AG04449 (cell line): Measurements from ENCODE around the gene INS.

Source experiments
- CTCF ChIA-PET: fragments of 350-600 bp; formaldehyde crosslinking; extraction: SDS; loops from one replicate; lab custom pipeline; 2021; ENCODE audit warnings: antibody characterized with exemption; lab: Yijun Ruan, JAX
- POLR2A ChIA-PET: fragments of 400-600, 350-600 bp; formaldehyde crosslinking; extraction: SDS; loops from one replicate; lab custom pipeline; 2020; ENCODE audit warnings: antibody characterized with exemption, inconsistent platforms; lab: Yijun Ruan, JAX
- DNase-seq: peaks from one replicate; pipeline ENCODE4 v3.0.0-alpha.2; 2010; ENCODE audit warnings: low read depth, low spot score
- H3K4me3 ChIP-seq: 2 replicates; pipeline ENCODE4 v1.5.1; 2011; ENCODE audit warnings: low read depth, mild to moderate bottlenecking, control low read depth, low read length
- CTCF ChIP-seq: IDR thresholded peaks from one replicate; pipeline ENCODE4 v1.5.1; 2011; ENCODE audit warnings: mild to moderate bottlenecking, moderate library complexity, low read length, control low read depth, inconsistent platforms; ENCODE audit not compliant: insufficient read depth; ENCODE audit errors: missing control alignments

Gene INS

GRCh38 chr11:2169626-2170570 lies 8.9 kb upstream of the INS start:
- DNase-seq, result no peak
- no peak overlapping the region for H3K4me3 ChIP-seq
- TF ChIP-seq CTCF, result no peak
- ChIA-PET CTCF (interaction anchor here (1.1 to 2.8 kb wide), 5 partner anchors 14 to 476 kb away, joined by 3 to 14 read pairs (median 7); no protein-coding TSS in a partner anchor), POLR2A (no interaction called here)

GRCh38 chr11:2169005-2169378 lies 8.0 kb upstream of the INS start:
- CTCF ChIA-PET, result interaction anchor here (1.6 to 2.8 kb wide), 2 partner anchors 17 to 24 kb away, joined by 3 to 7 read pairs; no protein-coding TSS in a partner anchor
- no peak for TF ChIP-seq CTCF
- POLR2A ChIA-PET, result no interaction called here
- DNase-seq, result no peak
- no peak overlapping the region for H3K4me3 ChIP-seq

GRCh38 chr11:2168286-2169004 lies 7.4 kb upstream of the INS start:
- no peak for DNase-seq
- ChIA-PET POLR2A (no interaction called here), CTCF (interaction anchor here (0.8 to 4.6 kb wide), 9 partner anchors 10 to 365 kb away, joined by 3 to 33 read pairs (median 5); no protein-coding TSS in a partner anchor)

GRCh38 chr11:2167141-2168045 lies 6.4 kb upstream of the INS start:
- no peak overlapping the region for H3K4me3 ChIP-seq
- POLR2A ChIA-PET, result interaction anchor here (0.6 kb wide), 1 partner anchor 220 kb away, joined by 3 read pairs; no protein-coding TSS in a partner anchor
- no peak for DNase-seq
- TF ChIP-seq CTCF, result no peak
- CTCF ChIA-PET, result interaction anchor here (0.8 to 4.6 kb wide), 11 partner anchors 10 to 366 kb away, joined by 3 to 33 read pairs (median 3); no protein-coding TSS in a partner anchor

More at GRCh38 chr11:2168286-2169004, 7.4 kb upstream of the INS start:
- no peak overlapping the region for H3K4me3 ChIP-seq
- no peak for TF ChIP-seq CTCF

- DNase-seq, result no peak
- ChIA-PET POLR2A (no interaction called here), CTCF (interaction anchor here (0.6 to 4.6 kb wide), 12 partner anchors 8 to 257 kb away, joined by 3 to 33 read pairs (median 6); no protein-coding TSS in a partner anchor)
- peak; percentile 59 for TF ChIP-seq CTCF
- no peak overlapping the region for H3K4me3 ChIP-seq
Measured at GRCh38 chr11:2166091-2166851, 5.3 kb upstream of the INS start.
